ENCODE data around the gene C3orf33. TPM values are rescaled to one million over a fixed set of nuclear protein-coding genes. Genes with fewer than 3 reads are reported as not detected.

C3orf33 gene
- total and polyA plus RNA-seq, 9 of the 15 experiments (the other 6 are each of a cell fraction or from before 2014, with no cell fraction given) = 4.1 to 10.2 (median 6.0) TPM

DNA sequence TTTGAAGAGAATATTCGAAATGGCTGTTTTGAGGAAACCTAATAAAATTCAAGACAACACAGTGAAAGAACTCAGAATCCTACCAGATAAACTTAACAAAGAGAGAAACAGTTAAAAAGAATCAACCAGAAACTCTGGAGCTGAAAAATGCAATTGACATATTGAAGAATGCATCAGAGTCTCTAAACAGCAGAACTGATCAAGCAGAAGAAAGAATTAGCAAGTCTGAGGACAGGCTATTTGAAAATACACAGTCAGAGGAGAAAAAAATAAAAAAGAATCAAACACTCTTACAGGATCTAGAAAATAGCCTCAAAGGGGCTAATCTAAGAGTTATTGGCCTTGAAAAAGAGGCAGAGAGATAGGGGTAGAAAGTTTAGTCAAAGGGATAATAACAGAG, 13.5 kb downstream of the C3orf33 start:
- Histone ChIP-seq H3K4me2 (ENCODE audit: insufficient read depth, low read length) (no peak overlapping the region), H3K9me1 (ENCODE audit: control insufficient read depth, insufficient read depth, low read length) (no peaks in the 10 kb centered on the region), H3K27ac (ENCODE audit: extremely low read depth, low read depth, low read length) (no peak overlapping the region), H3K9me3 (replicated peaks; ENCODE audit: control insufficient read depth, insufficient read depth, low read depth, low read length) (no peaks in the 10 kb centered on the region; the same call in none of the 2 replicates), H3K27me3 (ENCODE audit: control insufficient read depth in 2 of 2, insufficient read depth in 2 of 2, low read length in 2 of 2) (no peaks in the 10 kb centered on the region), H2AFZ (ENCODE audit: low read depth, low read length) (no peak overlapping the region), H3K4me3 (no peak overlapping the region), H3K4me1 (replicated peaks in 1 of 2; ENCODE audit: control insufficient read depth in 2 of 2, insufficient read depth in 2 of 2, low read length in 2 of 2) (peaks cover 0 to 11% of the 10 kb centered on the region in 2 experiments; a peak in 3 of 5 replicates), H3K79me2 (ENCODE audit: control insufficient read depth, insufficient read depth, low read length) (peaks cover 26% of the 10 kb centered on the region; the same call in 2 of the 3 replicates), H3K9ac (ENCODE audit: insufficient read depth in 1 of 2, low read depth in 2 of 2, low read length in 2 of 2) (no peak overlapping the region), H3K36me3 (ENCODE audit: control insufficient read depth, insufficient read depth, low read length) (peaks cover 14% of the 10 kb centered on the region; the same call in 2 of the 3 replicates), H4K20me1 (replicated peaks; ENCODE audit: control insufficient read depth, insufficient read depth, low read length) (no peaks in the 10 kb centered on the region)
- ATAC-seq = no peak
- BruUV-seq (replicated peaks) = no TSS peak
- intact Hi-C loops (cut with micrococcal nuclease) (no loop called here), in situ Hi-C loops (cut with MboI) (no loop called here)
- POLR2A ChIA-PET = interaction anchor here (0.6 kb wide), 1 partner anchor 256 kb away, joined by 3 read pairs; no protein-coding TSS in a partner anchor
- CTCF ChIA-PET (ENCODE audit: low intra/inter-chr PET ratio) = interaction anchor here (0.7 kb wide), 1 partner anchor 26 kb away, joined by 6 read pairs; no protein-coding TSS in a partner anchor
- DNase-seq (ENCODE audit: extremely low read depth in 1 of 4, low spot score in 3 of 4) = no peak
- 76% methylated on average over 1 of the region's 1 CpG for WGBS (ENCODE audit: insufficient coverage, low coverage, missing lambda C conversion rate)
- FAIRE-seq = no peak
- no peak for TF ChIP-seq CBX8 (IDR thresholded peaks at IDR 0.05; ENCODE audit: borderline replicate concordance, extremely low read depth, low read depth, low read length, poor library complexity, severe bottlenecking)
- TF ChIP-seq, protein P1, sequence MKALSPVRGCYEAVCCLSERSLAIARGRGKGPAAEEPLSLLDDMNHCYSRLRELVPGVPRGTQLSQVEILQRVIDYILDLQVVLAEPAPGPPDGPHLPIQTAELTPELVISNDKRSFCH (CRISPR knock-in tag; IDR thresholded peaks at IDR 0.05) = no peak
- TF ChIP-seq, protein P1 (tag; IDR thresholded peaks at IDR 0.05) = no peak
- no peak for TF ChIP-seq RBM25 (IDR thresholded peaks at IDR 0.05; ENCODE audit: low read depth, low read length, severe bottlenecking)
- TF ChIP-seq CBX3 (IDR thresholded peaks at IDR 0.05; ENCODE audit: borderline replicate concordance in 1 of 2, low read length in 2 of 2) = peak in 1 of 2 experiments; percentile 77; a peak in 2 of 3 replicates
- TF ChIP-seq, protein P2, sequence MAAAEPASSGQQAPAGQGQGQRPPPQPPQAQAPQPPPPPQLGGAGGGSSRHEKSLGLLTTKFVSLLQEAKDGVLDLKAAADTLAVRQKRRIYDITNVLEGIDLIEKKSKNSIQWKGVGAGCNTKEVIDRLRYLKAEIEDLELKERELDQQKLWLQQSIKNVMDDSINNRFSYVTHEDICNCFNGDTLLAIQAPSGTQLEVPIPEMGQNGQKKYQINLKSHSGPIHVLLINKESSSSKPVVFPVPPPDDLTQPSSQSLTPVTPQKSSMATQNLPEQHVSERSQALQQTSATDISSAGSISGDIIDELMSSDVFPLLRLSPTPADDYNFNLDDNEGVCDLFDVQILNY (CRISPR knock-in tag; IDR thresholded peaks at IDR 0.05) = no peak
- no peak for TF ChIP-seq ARID1B (IDR thresholded peaks at IDR 0.05)
- no peak for TF ChIP-seq RBFOX2 (IDR thresholded peaks at IDR 0.05; ENCODE audit: low read depth, low read length)
- TF ChIP-seq BRCA1 (IDR thresholded peaks at IDR 0.05) = no peak
- TF ChIP-seq BRCA1 (CRISPR knock-in tag; IDR thresholded peaks at IDR 0.05) = no peak
- TF ChIP-seq BRF2 (IDR thresholded peaks at IDR 0.05; ENCODE audit: borderline replicate concordance, insufficient read depth, insufficient read length) = no peak
- TF ChIP-seq HDAC3 (IDR thresholded peaks at IDR 0.05; ENCODE audit: borderline replicate concordance, partially characterized antibody) = no peak
- TF ChIP-seq ZFP30 (CRISPR knock-in tag; IDR thresholded peaks at IDR 0.05; ENCODE audit: borderline replicate concordance) = 0 out of 2 replicates have a peak, but pooled peaks have one; percentile 69
- peak; percentile 70; the same call in 1 of the 2 replicates for TF ChIP-seq TRIM28 (IDR thresholded peaks at IDR 0.05)
- TF ChIP-seq JUNB (CRISPR knock-in tag; conservative IDR thresholded peaks at IDR 0.05) = no peak
- TF ChIP-seq, protein P3, sequence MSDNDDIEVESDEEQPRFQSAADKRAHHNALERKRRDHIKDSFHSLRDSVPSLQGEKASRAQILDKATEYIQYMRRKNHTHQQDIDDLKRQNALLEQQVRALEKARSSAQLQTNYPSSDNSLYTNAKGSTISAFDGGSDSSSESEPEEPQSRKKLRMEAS (CRISPR knock-in tag; IDR thresholded peaks at IDR 0.05) = no peak
- no peak for TF ChIP-seq EP300 (IDR thresholded peaks at IDR 0.05; ENCODE audit: low read length)
- TF ChIP-seq HNRNPLL (IDR thresholded peaks at IDR 0.05; ENCODE audit: low read depth, low read length, poor library complexity, severe bottlenecking) = no peak
- TF ChIP-seq FOXP1 (CRISPR knock-in tag; IDR thresholded peaks at IDR 0.05) = no peak
- no peak for TF ChIP-seq SRSF9 (IDR thresholded peaks at IDR 0.05; ENCODE audit: borderline replicate concordance, low read depth, low read length)
